ENCODE measurements around the gene ANGPTL2. TPM values are rescaled to one million over a fixed set of nuclear protein-coding genes. Genes with fewer than 3 reads are reported as not detected.
A peak's percentile ranks its signal among the peaks of the same experiment; 100 is the strongest.

Gene ANGPTL2
- total RNA-seq, 5 donors from 2014 or later (not counting 1 experiment from before 2014, with no cell fraction given): 0.10 to 0.82 (median 0.13) TPM; not detected in 2

DNA sequence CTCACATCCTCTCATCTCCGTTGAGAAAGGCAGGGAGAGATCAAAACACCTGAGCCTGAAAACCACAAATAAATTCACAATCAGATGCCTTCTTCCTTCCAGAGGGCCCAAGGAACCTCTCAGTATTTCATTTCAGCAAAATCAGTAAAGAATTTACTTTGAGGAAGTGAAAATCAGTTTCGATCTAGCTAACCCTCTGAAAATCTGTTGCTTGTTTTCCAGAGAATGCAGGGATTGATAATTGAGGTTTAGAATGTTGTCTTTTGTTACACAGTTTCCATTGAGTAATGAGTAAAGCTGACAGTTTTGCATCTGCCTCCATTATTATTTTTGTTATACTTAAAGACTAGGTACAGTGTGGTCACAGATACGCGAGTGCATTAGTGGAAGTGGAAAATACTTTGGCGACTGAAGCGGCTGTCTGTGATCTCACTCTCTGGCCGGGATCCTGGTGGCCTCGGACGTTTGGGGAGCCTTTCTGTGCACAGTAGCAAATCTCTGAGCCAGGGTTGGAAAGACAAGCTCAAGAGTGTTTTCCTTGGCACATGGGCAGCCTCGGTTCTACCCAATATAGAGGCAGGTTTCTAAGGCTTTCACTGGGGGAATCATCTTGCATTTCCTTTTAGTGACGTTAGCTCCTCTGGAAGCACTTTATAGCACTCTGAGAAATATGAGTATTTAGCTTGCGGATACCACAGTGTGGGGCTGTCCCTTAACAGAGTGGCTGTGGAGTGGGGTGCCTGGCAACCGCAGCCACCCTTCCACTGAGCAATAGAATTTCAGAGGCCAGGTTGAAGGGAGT, 32.2 kb upstream of the ANGPTL2 start:
- H3K4me3 Mint-ChIP-seq: peak overlapping the region in 1 of 3 donors; percentile 31
- Histone ChIP-seq H3K4me1 (ENCODE audit: control insufficient read depth in 1 of 2, extremely low read depth in 1 of 2, insufficient read depth in 2 of 2, low read length in 2 of 2) (peaks cover 0 to 9% of the 10 kb centered on the region in 2 experiments), H3K4me3 (ENCODE audit: control insufficient read depth in 1 of 2, extremely low read depth in 1 of 2, low read length in 1 of 2) (no peak overlapping the region), H3K36me3 (ENCODE audit: control insufficient read depth in 2 of 2, extremely low read depth in 1 of 2, insufficient read depth in 1 of 2, low read length in 1 of 2) (no peaks in the 10 kb centered on the region), H3K27ac (ENCODE audit: low read length) (no peak overlapping the region), H3K9me3 (no peaks in the 10 kb centered on the region), H3K27me3 (replicated peaks in 1 of 2; ENCODE audit: control insufficient read depth in 2 of 2, extremely low read depth in 1 of 2, insufficient read depth in 2 of 2, low read length in 1 of 2) (peaks cover 0 to 4% of the 10 kb centered on the region in 2 experiments)
- no peak for DNase-seq
- ChIA-PET POLR2A (no interaction called here), CTCF (no interaction called here)
- H3K9me3 Mint-ChIP-seq: no peaks in the 10 kb centered on the region
- peak in 1 of 4 experiments; percentile 35 for ATAC-seq (replicated peaks in 1 of 4)
- H3K27me3 Mint-ChIP-seq: no peaks in the 10 kb centered on the region
- no peak overlapping the region for H3K27ac Mint-ChIP-seq
- 35% methylated on average over 9 of the region's 13 CpGs for WGBS (ENCODE audit: insufficient coverage)
- peaks cover 6 to 19% (median 12%) of the 10 kb centered on the region in 3 donors for H3K4me1 Mint-ChIP-seq
- no peaks in the 10 kb centered on the region for H3K36me3 Mint-ChIP-seq

DNA sequence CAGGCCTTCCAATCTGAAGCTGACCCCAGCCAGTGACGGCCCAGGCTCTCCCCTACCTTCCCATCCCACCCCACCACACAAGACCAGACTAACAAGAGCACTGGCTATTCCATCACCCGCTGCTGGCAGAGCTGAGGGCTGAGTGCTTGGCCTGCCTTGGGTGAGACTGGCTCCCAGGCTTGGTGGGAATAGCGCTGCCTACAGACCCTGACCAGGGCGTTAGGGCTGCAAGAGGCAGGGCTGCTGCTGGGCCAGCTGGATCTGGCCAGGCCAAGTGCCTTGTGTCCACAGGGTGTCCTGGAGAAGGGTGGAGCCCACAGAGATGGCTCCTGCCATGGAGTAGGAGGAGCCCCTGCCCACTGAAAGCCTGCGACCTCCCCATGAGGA, 31.6 kb upstream of the ANGPTL2 start:
- CTCF ChIA-PET: no interaction called here

DNA sequence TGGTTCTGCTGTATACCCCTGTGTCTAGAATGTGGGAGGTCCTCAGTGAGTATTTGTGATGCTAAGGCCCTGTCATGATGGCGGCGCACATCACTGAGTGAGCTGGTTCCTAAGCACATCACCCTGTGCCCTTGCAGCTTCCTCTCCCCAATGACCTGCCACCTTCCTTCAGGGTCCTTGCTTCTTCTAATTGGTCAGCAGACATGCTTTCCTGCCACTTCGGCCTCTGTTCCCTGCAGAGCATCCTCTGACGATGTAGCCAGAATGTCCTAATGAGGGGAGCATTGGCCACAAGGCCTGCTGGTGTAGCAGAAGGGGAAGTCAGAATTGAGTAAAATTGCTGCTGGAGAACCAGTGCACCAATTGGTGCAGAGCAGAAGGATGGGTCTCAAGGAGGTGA, 31.1 kb upstream of the ANGPTL2 start:
- H3K27me3 Mint-ChIP-seq: no peaks in the 10 kb centered on the region
- WGBS (ENCODE audit: insufficient coverage): 94% methylated on average over 2 of the region's 4 CpGs
- H3K27me3 ChIP-seq (replicated peaks in 1 of 2; ENCODE audit: control insufficient read depth in 2 of 2, extremely low read depth in 1 of 2, insufficient read depth in 2 of 2, low read length in 1 of 2): peaks cover 0 to 4% of the 10 kb centered on the region in 2 experiments
- ATAC-seq (replicated peaks in 1 of 4): no peak
- H3K4me3 Mint-ChIP-seq: no peak overlapping the region
- H3K4me3 ChIP-seq (ENCODE audit: control insufficient read depth in 1 of 2, extremely low read depth in 1 of 2, low read length in 1 of 2): no peak overlapping the region
- no peak overlapping the region for H3K27ac Mint-ChIP-seq
- H3K9me3 Mint-ChIP-seq: no peaks in the 10 kb centered on the region
- ChIA-PET CTCF (no interaction called here), POLR2A (no interaction called here)
- no peaks in the 10 kb centered on the region for H3K36me3 Mint-ChIP-seq
- no peak overlapping the region for H3K27ac ChIP-seq (ENCODE audit: low read length)
- H3K36me3 ChIP-seq (ENCODE audit: control insufficient read depth in 2 of 2, extremely low read depth in 1 of 2, insufficient read depth in 1 of 2, low read length in 1 of 2): no peaks in the 10 kb centered on the region
- DNase-seq: no peak
- no peaks in the 10 kb centered on the region for H3K9me3 ChIP-seq
- H3K4me1 ChIP-seq (ENCODE audit: control insufficient read depth in 1 of 2, extremely low read depth in 1 of 2, insufficient read depth in 2 of 2, low read length in 2 of 2): peaks cover 0 to 9% of the 10 kb centered on the region in 2 experiments
- peaks cover 6 to 19% (median 12%) of the 10 kb centered on the region in 3 donors for H3K4me1 Mint-ChIP-seq

More for the DNA sequence above, 31.6 kb upstream of the ANGPTL2 start:
- Mint-ChIP-seq H3K27ac (no peak overlapping the region), H3K36me3 (no peaks in the 10 kb centered on the region), H3K27me3 (no peaks in the 10 kb centered on the region), H3K9me3 (no peaks in the 10 kb centered on the region), H3K4me3 (no peak overlapping the region), H3K4me1 (peaks cover 6 to 19% (median 12%) of the 10 kb centered on the region in 3 donors)
- Histone ChIP-seq H3K36me3 (ENCODE audit: control insufficient read depth in 2 of 2, extremely low read depth in 1 of 2, insufficient read depth in 1 of 2, low read length in 1 of 2) (no peaks in the 10 kb centered on the region), H3K27me3 (replicated peaks in 1 of 2; ENCODE audit: control insufficient read depth in 2 of 2, extremely low read depth in 1 of 2, insufficient read depth in 2 of 2, low read length in 1 of 2) (peaks cover 0 to 4% of the 10 kb centered on the region in 2 experiments), H3K4me3 (ENCODE audit: control insufficient read depth in 1 of 2, extremely low read depth in 1 of 2, low read length in 1 of 2) (no peak overlapping the region), H3K4me1 (ENCODE audit: control insufficient read depth in 1 of 2, extremely low read depth in 1 of 2, insufficient read depth in 2 of 2, low read length in 2 of 2) (peaks cover 0 to 9% of the 10 kb centered on the region in 2 experiments), H3K27ac (ENCODE audit: low read length) (no peak overlapping the region), H3K9me3 (no peaks in the 10 kb centered on the region)
- POLR2A ChIA-PET: no interaction called here
- ATAC-seq (replicated peaks in 1 of 4): no peak
- WGBS (ENCODE audit: insufficient coverage): 86% methylated on average over 3 of the region's 5 CpGs
- DNase-seq: no peak

DNA sequence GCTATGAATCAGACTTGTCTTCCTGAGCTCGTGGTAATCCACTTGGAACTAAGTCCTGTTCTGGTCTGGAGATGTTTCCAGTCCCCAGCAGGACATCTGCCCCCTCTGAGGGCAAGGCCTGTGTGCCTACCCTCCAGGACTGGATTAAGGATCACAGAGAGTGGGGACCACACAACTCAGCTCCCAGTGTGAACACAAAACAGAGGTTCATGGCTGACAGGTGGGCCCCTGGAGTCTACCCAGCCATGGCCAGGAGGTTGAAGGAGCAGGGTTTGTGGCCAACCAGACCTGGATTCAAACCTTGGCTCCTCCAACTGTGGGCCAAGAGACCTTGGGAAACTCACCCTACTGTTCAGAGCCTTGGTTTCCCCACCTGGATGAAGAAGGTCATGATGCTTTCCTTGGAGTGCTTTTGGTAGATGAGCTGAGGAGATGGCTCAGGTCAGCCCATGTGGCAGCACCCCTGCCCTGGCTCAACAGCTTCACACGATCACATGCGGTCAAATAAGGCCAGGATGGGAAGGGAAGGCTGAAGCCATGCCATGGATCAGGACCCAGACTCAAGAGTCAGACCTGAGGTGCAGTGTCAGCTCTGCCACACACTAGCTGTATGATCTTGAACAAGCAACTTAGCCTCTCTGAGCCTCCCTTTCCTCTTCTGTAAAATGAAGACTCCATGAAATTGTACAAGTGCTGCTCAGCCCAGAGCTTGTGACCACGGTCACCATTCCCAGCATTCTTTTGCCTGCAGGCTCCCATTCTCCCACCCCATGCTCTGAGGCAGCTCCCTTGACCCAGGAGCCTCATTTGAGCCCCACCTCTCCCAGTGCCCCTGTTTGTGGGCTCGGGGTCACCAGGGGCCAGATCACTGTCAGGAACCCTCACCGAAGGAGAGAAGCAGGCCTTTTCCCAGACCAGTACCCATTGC, 27.3 kb upstream of the ANGPTL2 start:
- H3K36me3 ChIP-seq (ENCODE audit: control insufficient read depth in 2 of 2, extremely low read depth in 1 of 2, insufficient read depth in 1 of 2, low read length in 1 of 2): no peaks in the 10 kb centered on the region
- DNase-seq (no peak), ATAC-seq (replicated peaks in 1 of 4) (no peak)
- H3K36me3 Mint-ChIP-seq: peaks cover 3% of the 10 kb centered on the region
- H3K4me1 Mint-ChIP-seq: peaks cover 1 to 10% (median 7%) of the 10 kb centered on the region in 3 donors
- H3K4me3 Mint-ChIP-seq: no peak overlapping the region
- no peaks in the 10 kb centered on the region for H3K27me3 Mint-ChIP-seq
- ChIA-PET CTCF (no interaction called here), POLR2A (no interaction called here)
- H3K27me3 ChIP-seq (replicated peaks in 1 of 2; ENCODE audit: control insufficient read depth in 2 of 2, extremely low read depth in 1 of 2, insufficient read depth in 2 of 2, low read length in 1 of 2): peaks cover 0 to 4% of the 10 kb centered on the region in 2 experiments
- H3K4me1 ChIP-seq (ENCODE audit: control insufficient read depth in 1 of 2, extremely low read depth in 1 of 2, insufficient read depth in 2 of 2, low read length in 2 of 2): peaks cover 0 to 2% of the 10 kb centered on the region in 2 experiments
- no peak overlapping the region for H3K27ac ChIP-seq (ENCODE audit: low read length)
- no peak overlapping the region for H3K4me3 ChIP-seq (ENCODE audit: control insufficient read depth in 1 of 2, extremely low read depth in 1 of 2, low read length in 1 of 2)
- H3K27ac Mint-ChIP-seq: no peak overlapping the region
- peaks cover 0 to 3% (median 0%) of the 10 kb centered on the region in 3 donors for H3K9me3 Mint-ChIP-seq
- H3K9me3 ChIP-seq: no peaks in the 10 kb centered on the region
- 72% methylated on average over 6 of the region's 6 CpGs for WGBS (ENCODE audit: insufficient coverage)

DNA sequence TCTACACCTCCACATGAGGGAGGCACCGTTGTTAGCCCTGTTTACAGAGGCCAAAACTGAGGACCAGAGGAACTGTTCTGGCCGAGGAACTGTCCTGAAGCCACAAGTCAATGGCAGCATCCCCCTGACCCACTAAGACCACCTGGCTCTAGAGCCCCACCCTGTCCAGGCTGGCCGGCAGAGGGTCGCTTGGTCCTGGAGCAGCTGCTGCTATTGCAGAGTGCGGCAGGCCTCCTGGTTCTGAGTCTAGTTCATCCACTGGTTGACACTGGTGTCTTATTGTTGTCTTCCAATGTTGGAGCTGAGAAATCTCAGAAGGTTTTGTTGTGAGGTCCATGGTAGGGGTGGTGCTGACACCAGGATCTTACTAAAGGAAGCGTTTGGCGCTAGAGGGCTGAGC, 26.6 kb upstream of the ANGPTL2 start:
- Mint-ChIP-seq H3K27ac (no peak overlapping the region), H3K4me1 (peaks cover 0 to 3% (median under 1%) of the 10 kb centered on the region in 3 donors), H3K4me3 (no peak overlapping the region), H3K36me3 (peaks cover 3% of the 10 kb centered on the region), H3K27me3 (no peaks in the 10 kb centered on the region), H3K9me3 (peaks cover 0 to 3% (median 0%) of the 10 kb centered on the region in 3 donors)
- H3K27ac ChIP-seq (ENCODE audit: low read length): no peak overlapping the region
- peaks cover 0 to 2% of the 10 kb centered on the region in 2 experiments for H3K27me3 ChIP-seq (replicated peaks in 1 of 2; ENCODE audit: control insufficient read depth in 2 of 2, extremely low read depth in 1 of 2, insufficient read depth in 2 of 2, low read length in 1 of 2)
- 92% methylated on average over 6 of the region's 7 CpGs for WGBS (ENCODE audit: insufficient coverage)
- no peaks in the 10 kb centered on the region for H3K4me1 ChIP-seq (ENCODE audit: control insufficient read depth in 1 of 2, extremely low read depth in 1 of 2, insufficient read depth in 2 of 2, low read length in 2 of 2)
- DNase-seq (no peak), ATAC-seq (replicated peaks in 1 of 4) (no peak)
- CTCF ChIA-PET: no interaction called here
- no peaks in the 10 kb centered on the region for H3K9me3 ChIP-seq
- H3K4me3 ChIP-seq (ENCODE audit: control insufficient read depth in 1 of 2, extremely low read depth in 1 of 2, low read length in 1 of 2): no peak overlapping the region
- POLR2A ChIA-PET: no interaction called here
- no peaks in the 10 kb centered on the region for H3K36me3 ChIP-seq (ENCODE audit: control insufficient read depth in 2 of 2, extremely low read depth in 1 of 2, insufficient read depth in 1 of 2, low read length in 1 of 2)

DNA sequence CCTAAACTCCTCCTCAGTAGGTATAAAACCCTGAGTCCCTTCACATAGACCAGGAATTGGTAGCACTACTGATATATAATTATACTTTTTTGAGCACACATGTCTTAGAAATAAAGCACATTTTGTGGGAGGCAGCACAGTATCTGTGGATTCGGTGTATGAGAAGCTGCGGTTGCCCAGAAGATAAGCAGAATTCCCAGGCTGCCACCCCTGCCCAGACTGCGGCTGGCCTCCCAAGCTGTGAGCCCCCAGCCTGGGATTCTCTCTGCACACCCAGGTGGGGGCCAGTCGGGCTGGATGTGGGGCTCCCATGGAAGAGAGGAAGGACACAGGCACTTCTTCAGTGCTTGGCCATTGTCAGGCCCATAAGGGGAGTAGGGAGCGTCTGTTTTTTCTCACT, 25.6 kb upstream of the ANGPTL2 start:
- DNase-seq: no peak

More for the DNA sequence above, 25.6 kb upstream of the ANGPTL2 start:
- no peaks in the 10 kb centered on the region for H3K27me3 Mint-ChIP-seq
- Histone ChIP-seq H3K9me3 (no peaks in the 10 kb centered on the region), H3K4me3 (ENCODE audit: control insufficient read depth in 1 of 2, extremely low read depth in 1 of 2, low read length in 1 of 2) (no peak overlapping the region), H3K27ac (ENCODE audit: low read length) (no peak overlapping the region), H3K4me1 (ENCODE audit: control insufficient read depth in 1 of 2, extremely low read depth in 1 of 2, insufficient read depth in 2 of 2, low read length in 2 of 2) (no peaks in the 10 kb centered on the region), H3K36me3 (ENCODE audit: control insufficient read depth in 2 of 2, extremely low read depth in 1 of 2, insufficient read depth in 1 of 2, low read length in 1 of 2) (no peaks in the 10 kb centered on the region), H3K27me3 (replicated peaks in 1 of 2; ENCODE audit: control insufficient read depth in 2 of 2, extremely low read depth in 1 of 2, insufficient read depth in 2 of 2, low read length in 1 of 2) (no peaks in the 10 kb centered on the region)
- H3K4me3 Mint-ChIP-seq: no peak overlapping the region
- ChIA-PET POLR2A (interaction anchor here (0.6 kb wide), 2 partner anchors 31 to 288 kb away, joined by 3 to 6 read pairs; no protein-coding TSS in a partner anchor), CTCF (no interaction called here)
- peaks cover 0 to 3% (median 0%) of the 10 kb centered on the region in 3 donors for H3K9me3 Mint-ChIP-seq
- peaks cover 3% of the 10 kb centered on the region for H3K36me3 Mint-ChIP-seq
- no peak for ATAC-seq (replicated peaks in 1 of 4)
- H3K4me1 Mint-ChIP-seq: no peaks in the 10 kb centered on the region
- H3K27ac Mint-ChIP-seq: no peak overlapping the region
- WGBS (ENCODE audit: insufficient coverage): 84% methylated on average over 5 of the region's 5 CpGs

Measured in T-cell (primary cell).